SU-DHL-6 (cell line): ENCODE data around the gene PRKCZ.

Experiments used
- H2AFZ ChIP-seq: fragments of 200-600 bp; sonication (generic); 2 replicates; pipeline ENCODE4 v1.6.1; 2014; ENCODE audit warnings: low read depth, mild to moderate bottlenecking, moderate library complexity, mixed read lengths, antibody characterized with exemption, low read length; ENCODE audit not compliant: severe bottlenecking
- H3F3A ChIP-seq: fragments of 200-600 bp; shearing (Covaris generic); 2 replicates; pipeline ENCODE4 v1.6.0; 2016; ENCODE audit warnings: antibody characterized with exemption, mild to moderate bottlenecking; ENCODE audit not compliant: insufficient read depth
- H3K27ac ChIP-seq: fragments of 200-600 bp; sonication (generic); 2 replicates; pipeline ENCODE4 v1.5.1; 2016; ENCODE audit warnings: low read depth, mild to moderate bottlenecking, low read length, moderate library complexity, mixed read lengths
- H3K27me3 ChIP-seq: fragments of 200-600 bp; sonication (generic), shearing (Covaris generic); 2 replicates; pipeline ENCODE4 v1.6.0; 2014; ENCODE audit warnings: mild to moderate bottlenecking, low read length
- H3K36me3 ChIP-seq: fragments of 200-600 bp; sonication (generic); 2 replicates; pipeline ENCODE4 v1.6.1; 2014; ENCODE audit warnings: mild to moderate bottlenecking, low read length, mixed read lengths
- H3K4me2 ChIP-seq: fragments of 300-600, 200-600 bp; shearing (Covaris generic), sonication (generic); 2 replicates; pipeline ENCODE4 v1.6.0; 2014; ENCODE audit warnings: low read length, low read depth, mild to moderate bottlenecking; ENCODE audit not compliant: poor library complexity, severe bottlenecking
- H3K4me3 ChIP-seq: fragments of 200-600 bp; sonication (generic); 2 replicates; pipeline ENCODE4 v1.5.1; 2014; ENCODE audit warnings: antibody characterized with exemption, low read length, mild to moderate bottlenecking, mixed read lengths; ENCODE audit not compliant: insufficient read depth, poor library complexity, severe bottlenecking
- H3K79me2 ChIP-seq: fragments of 200-600 bp; sonication (generic); 2 replicates; pipeline ENCODE4 v1.6.1; 2014; ENCODE audit warnings: mild to moderate bottlenecking, low read length, moderate library complexity; ENCODE audit not compliant: insufficient read depth
- H3K9ac ChIP-seq: fragments of 200-600 bp; sonication (generic); 2 replicates; pipeline ENCODE4 v1.7.0; 2014; ENCODE audit warnings: mild to moderate bottlenecking, low read length
- H3K9me2 ChIP-seq: fragments of 200-600 bp; sonication (generic); replicated peaks from 2 replicates; pipeline ENCODE4 v1.6.1; 2014; ENCODE audit warnings: low read length; ENCODE audit not compliant: insufficient read depth
- H3K9me3 ChIP-seq: fragments of 200-600 bp; sonication (generic); 2 replicates; pipeline ENCODE4 v1.6.1; 2014; ENCODE audit warnings: low read length, mixed read lengths; ENCODE audit not compliant: insufficient read depth
- H4K20me1 ChIP-seq: fragments of 200-600 bp; sonication (generic); 2 replicates; pipeline ENCODE4 v1.6.1; 2014; ENCODE audit warnings: low read depth, mild to moderate bottlenecking, antibody characterized with exemption, low read length, moderate library complexity, mixed read lengths
- CTCF ChIP-seq: fragments of 200-600 bp; sonication (generic); IDR thresholded peaks from one replicate; pipeline ENCODE4 v1.5.1; 2017; ENCODE audit warnings: antibody characterized with exemption, mild to moderate bottlenecking, low read length, moderate library complexity; ENCODE audit not compliant: insufficient read depth, poor library complexity, severe bottlenecking
- EZH2phosphoT487 ChIP-seq: fragments of 200-600 bp; sonication (generic), shearing (Covaris generic); conservative IDR thresholded peaks from 2 replicates; pipeline ENCODE4 v1.6.1; 2018; ENCODE audit warnings: mild to moderate bottlenecking, antibody characterized with exemption, low read length, moderate library complexity, mixed read lengths

The PRKCZ gene

DNA sequence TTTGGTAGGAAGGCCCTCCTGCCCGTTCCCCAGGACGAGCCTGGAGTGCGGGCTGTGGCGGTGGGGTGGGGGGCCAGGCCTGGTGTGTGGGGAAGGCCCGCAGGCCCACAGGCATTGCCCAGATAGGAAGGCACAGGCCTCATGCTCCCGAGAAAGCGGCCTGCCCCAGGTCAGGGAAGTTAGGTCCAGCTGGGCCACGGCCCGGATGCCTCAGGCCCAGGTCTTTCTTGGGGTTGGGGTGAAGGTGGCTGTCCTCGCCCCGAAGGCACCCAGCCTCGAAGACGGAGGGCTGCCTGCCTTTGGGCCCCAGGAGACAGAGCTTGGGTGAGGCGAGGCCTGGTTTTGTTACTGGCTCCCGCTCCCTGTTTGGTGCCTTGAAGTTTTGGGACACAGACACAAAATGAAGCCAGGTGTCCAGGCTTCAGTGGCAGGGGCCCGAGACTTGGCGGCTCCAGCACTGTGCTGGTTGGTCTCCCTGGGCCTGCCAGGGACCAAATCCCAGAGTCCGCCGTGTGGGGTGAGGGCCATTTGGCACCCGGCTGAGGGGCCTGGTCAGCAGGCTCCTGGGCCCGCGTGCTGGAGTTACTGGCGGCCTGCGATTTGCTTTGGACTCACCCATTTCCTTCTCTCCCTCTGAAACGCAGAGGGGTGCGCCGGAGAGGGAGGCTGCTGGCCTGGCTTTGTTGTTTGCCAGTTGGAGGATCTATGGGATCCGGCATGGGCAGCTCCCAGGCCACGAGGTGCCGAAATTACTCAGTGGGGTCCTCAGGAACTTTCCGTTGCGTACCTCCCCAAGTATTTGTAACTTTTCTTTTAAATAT is 179.9 kb downstream of the PRKCZ start:
- H3K36me3 ChIP-seq: no peaks in the 10 kb centered on the region
- H2AFZ ChIP-seq: no peak overlapping the region
- H3K4me3 ChIP-seq: no peak overlapping the region
- H3K9ac ChIP-seq: no peak overlapping the region
- H3K9me2 ChIP-seq: no peaks in the 10 kb centered on the region
- no peaks in the 10 kb centered on the region for H3K79me2 ChIP-seq
- H3F3A ChIP-seq: no peaks in the 10 kb centered on the region
- TF ChIP-seq CTCF: no peak
- TF ChIP-seq EZH2phosphoT487: no peak
- H4K20me1 ChIP-seq: no peaks in the 10 kb centered on the region; the same call in 1 of the 2 replicates
- H3K4me2 ChIP-seq: no peak overlapping the region
- no peaks in the 10 kb centered on the region for H3K9me3 ChIP-seq
- no peak overlapping the region for H3K27ac ChIP-seq
- no peaks in the 10 kb centered on the region for H3K27me3 ChIP-seq

DNA sequence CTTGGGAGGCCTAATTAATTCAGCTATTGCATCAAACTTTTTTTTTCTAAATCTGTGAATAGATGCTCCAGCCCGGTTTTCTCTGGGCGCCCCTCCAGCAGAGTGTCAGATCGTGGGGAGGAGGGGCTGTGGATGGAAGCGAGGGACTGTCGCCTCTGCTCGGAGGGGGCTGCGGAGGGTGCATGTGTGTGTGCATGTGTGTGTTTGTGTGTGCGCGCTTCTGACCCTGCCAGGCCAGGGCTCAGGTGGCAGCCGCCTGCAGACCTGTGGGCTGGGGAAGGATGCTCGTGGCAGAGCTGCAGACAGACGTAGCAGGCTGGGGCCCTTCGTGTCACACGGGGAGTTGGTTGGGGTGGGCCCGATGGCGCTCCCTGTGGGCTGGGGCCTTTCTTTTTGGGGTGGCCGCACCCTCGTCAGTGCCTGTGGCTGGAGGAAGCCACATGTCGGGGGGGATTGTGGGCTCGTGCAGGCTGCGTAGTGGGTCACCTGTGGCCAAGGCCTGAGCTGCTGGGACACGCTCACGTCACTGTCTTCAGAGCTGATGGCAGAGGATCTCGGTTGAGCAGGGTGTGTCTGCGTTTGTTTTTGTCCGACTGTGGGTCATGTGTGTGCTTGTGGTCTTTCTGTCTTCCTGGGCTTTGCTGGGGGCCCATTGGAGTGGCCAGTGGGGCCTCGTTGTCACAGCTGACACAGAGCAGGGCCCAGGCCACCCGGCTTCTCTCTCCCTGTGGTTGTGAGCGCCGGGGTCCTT is 180.7 kb downstream of the PRKCZ start:
- Histone ChIP-seq H3K9me3 (no peaks in the 10 kb centered on the region), H3K9me2 (no peaks in the 10 kb centered on the region), H3F3A (no peaks in the 10 kb centered on the region), H4K20me1 (no peaks in the 10 kb centered on the region; the same call in 1 of the 2 replicates), H3K79me2 (no peaks in the 10 kb centered on the region), H3K27ac (no peak overlapping the region), H3K36me3 (no peaks in the 10 kb centered on the region), H3K27me3 (no peaks in the 10 kb centered on the region), H3K4me2 (no peak overlapping the region), H3K4me3 (no peak overlapping the region), H2AFZ (no peak overlapping the region), H3K9ac (no peak overlapping the region)
- TF ChIP-seq EZH2phosphoT487 (no peak), CTCF (no peak)

GRCh38 chr1:2231532-2232254 is 181.5 kb downstream of the PRKCZ start:
- Histone ChIP-seq H3K4me3 (no peak overlapping the region), H3K79me2 (no peaks in the 10 kb centered on the region), H4K20me1 (no peaks in the 10 kb centered on the region; the same call in 1 of the 2 replicates), H3K27me3 (no peaks in the 10 kb centered on the region), H3K27ac (no peak overlapping the region), H3K9me2 (no peaks in the 10 kb centered on the region), H3F3A (no peaks in the 10 kb centered on the region), H3K36me3 (no peaks in the 10 kb centered on the region), H3K9me3 (no peaks in the 10 kb centered on the region), H3K4me2 (no peak overlapping the region), H2AFZ (no peak overlapping the region), H3K9ac (no peak overlapping the region)
- TF ChIP-seq CTCF (no peak), EZH2phosphoT487 (no peak)
